BLaER1 treated with 17β-estradiol and CSF1 and Interleukin-3, amounts not matched to agents 10 nM and 100 nM (cell line): ENCODE data around the gene PNPLA3.

Experiments
- H3K27ac ChIP-seq, 11 experiments: shearing (Covaris generic); formaldehyde crosslinking; 2 replicates each; pipeline ENCODE4 v1.8.1; 2022
- H3K27me3 ChIP-seq, 11 experiments: shearing (Covaris generic); formaldehyde crosslinking; 2 replicates each; pipeline ENCODE4 v1.8.1; 2022
- H3K36me3 ChIP-seq, 11 experiments: shearing (Covaris generic); formaldehyde crosslinking; 2 replicates each; pipeline ENCODE4 v1.8.1; 2022
- H3K4me1 ChIP-seq, 10 experiments: shearing (Covaris generic); formaldehyde crosslinking; 2 replicates each; pipeline ENCODE4 v1.8.1; 2022
- H3K4me2 ChIP-seq, 11 experiments: shearing (Covaris generic); formaldehyde crosslinking; 2 replicates each; pipeline ENCODE4 v1.8.1; 2022
- H3K4me3 ChIP-seq, 10 experiments: shearing (Covaris generic); formaldehyde crosslinking; 2 replicates each; pipeline ENCODE4 v1.8.1; 2022
- H3K9ac ChIP-seq, 11 experiments: shearing (Covaris generic); formaldehyde crosslinking; 2 replicates each; pipeline ENCODE4 v1.8.1; 2022
- H3K9me3 ChIP-seq, 11 experiments: shearing (Covaris generic); formaldehyde crosslinking; replicated peaks in 1 of 11; 2 replicates each; pipeline ENCODE4 v1.8.1; 2022
- H4K20me1 ChIP-seq, 11 experiments: shearing (Covaris generic); formaldehyde crosslinking; 2 replicates each; pipeline ENCODE4 v1.8.1; 2022
- Cebpa-rat ChIP-seq, 11 experiments: shearing (Covaris generic); IDR thresholded peaks; 2 replicates each; pipeline ENCODE4 v1.8.1; 2022

PNPLA3 gene

DNA sequence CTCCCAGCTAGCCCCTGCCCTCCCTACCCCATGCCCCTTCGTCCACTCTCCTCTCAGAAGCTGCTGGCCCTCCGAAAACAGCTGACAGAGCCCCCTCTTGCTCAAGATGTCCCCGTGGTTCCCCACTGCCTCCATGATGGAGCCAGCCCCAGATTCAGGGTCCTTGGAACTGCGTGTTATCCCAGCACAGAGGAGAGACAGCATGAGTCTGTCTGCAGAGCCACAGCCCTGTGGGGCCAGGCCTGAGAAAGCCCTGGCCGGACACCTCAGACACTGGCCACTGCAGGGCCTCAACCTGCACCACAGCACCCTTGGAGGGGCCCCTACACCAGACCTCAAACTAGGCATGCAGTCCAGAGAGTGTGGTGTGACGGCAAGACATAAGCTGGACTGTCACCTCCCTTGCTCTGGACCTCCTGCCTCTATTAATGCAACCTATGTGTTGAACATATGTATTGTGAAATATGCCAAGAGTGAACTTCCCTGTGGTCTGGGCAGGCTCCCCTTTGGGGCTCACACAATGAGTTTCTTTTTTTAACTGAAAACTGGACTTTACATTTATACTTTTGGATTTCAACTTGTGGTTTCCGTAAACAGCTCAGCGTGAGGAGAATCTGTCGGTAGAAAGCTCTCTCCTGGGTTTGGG, 41.4 kb upstream of the PNPLA3 start:
- no peak overlapping the region for H3K9ac ChIP-seq
- no peaks in the 10 kb centered on the region for H3K36me3 ChIP-seq
- H4K20me1 ChIP-seq: peaks cover 0 to 8% (median 0%) of the 10 kb centered on the region in 11 experiments; a peak in 3 of 22 replicates
- TF ChIP-seq Cebpa-rat (IDR thresholded peaks at IDR 0.05): peak in 2 of 11 experiments; percentile 15 to 49; a peak in 1 of 22 replicates
- peaks cover 0 to 10% (median 2%) of the 10 kb centered on the region in 10 experiments; a peak in 3 of 20 replicates for H3K4me1 ChIP-seq
- no peak overlapping the region for H3K27ac ChIP-seq
- H3K9me3 ChIP-seq: no peaks in the 10 kb centered on the region
- H3K4me3 ChIP-seq: no peak overlapping the region
- H3K27me3 ChIP-seq: no peaks in the 10 kb centered on the region
- H3K4me2 ChIP-seq: no peak overlapping the region

GRCh38 chr22:43883012-43883661, 40.5 kb upstream of the PNPLA3 start:
- Histone ChIP-seq H3K4me1 (peaks cover 0 to 10% (median 2%) of the 10 kb centered on the region in 10 experiments; a peak in 3 of 20 replicates), H3K27me3 (no peaks in the 10 kb centered on the region), H3K36me3 (no peaks in the 10 kb centered on the region), H4K20me1 (peaks cover 0 to 8% (median 0%) of the 10 kb centered on the region in 11 experiments; a peak in 3 of 22 replicates), H3K27ac (no peak overlapping the region), H3K4me3 (no peak overlapping the region), H3K9me3 (no peaks in the 10 kb centered on the region), H3K4me2 (no peak overlapping the region), H3K9ac (no peak overlapping the region)
- TF ChIP-seq Cebpa-rat (IDR thresholded peaks at IDR 0.05): no peak

DNA sequence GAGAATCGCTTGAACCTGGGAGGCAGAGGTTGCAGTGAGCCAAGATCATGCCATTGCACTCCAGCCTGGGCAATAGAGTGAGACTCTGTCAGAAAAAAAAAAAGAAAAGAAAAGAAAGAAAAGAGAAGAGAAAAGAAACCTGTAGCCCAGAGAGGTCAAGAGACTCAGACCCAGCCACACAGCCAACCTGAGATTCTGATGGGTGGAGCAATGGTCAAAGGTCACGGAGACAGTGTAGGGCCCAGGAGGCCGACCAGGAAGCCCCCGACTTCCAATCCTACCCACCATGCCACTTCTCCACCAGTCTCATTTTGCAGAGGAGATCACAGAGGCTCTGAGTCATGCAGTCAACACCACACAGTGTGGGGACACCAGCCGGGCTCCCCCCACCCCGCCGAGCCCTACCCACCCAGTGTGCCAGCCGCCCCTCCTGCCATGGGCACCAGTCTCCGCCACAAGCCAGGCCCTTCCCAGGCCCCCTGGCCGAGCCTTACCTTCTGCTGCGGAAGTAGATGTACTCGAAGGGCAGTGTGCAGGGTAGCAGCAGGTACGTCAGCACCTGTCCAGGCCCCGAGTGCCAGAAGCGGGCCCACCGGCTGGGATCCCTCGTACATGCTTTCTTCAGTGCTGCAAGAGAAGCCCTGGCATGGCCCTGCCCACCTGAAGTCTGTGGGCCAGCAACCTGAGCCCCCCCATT, 39.7 kb upstream of the PNPLA3 start:
- no peaks in the 10 kb centered on the region for H3K36me3 ChIP-seq
- H4K20me1 ChIP-seq: peaks cover 0 to 8% (median 0%) of the 10 kb centered on the region in 11 experiments; a peak in 3 of 22 replicates
- no peak overlapping the region for H3K4me2 ChIP-seq
- no peak overlapping the region for H3K4me3 ChIP-seq
- peaks cover 0 to 10% (median 2%) of the 10 kb centered on the region in 10 experiments; a peak in 3 of 20 replicates for H3K4me1 ChIP-seq
- H3K9ac ChIP-seq: no peak overlapping the region
- H3K27ac ChIP-seq: no peak overlapping the region
- no peaks in the 10 kb centered on the region for H3K27me3 ChIP-seq
- no peaks in the 10 kb centered on the region for H3K9me3 ChIP-seq
- no peak for TF ChIP-seq Cebpa-rat (IDR thresholded peaks at IDR 0.05)

GRCh38 chr22:43884600-43885318, 38.8 kb upstream of the PNPLA3 start:
- Histone ChIP-seq H3K4me3 (no peak overlapping the region), H3K9me3 (no peaks in the 10 kb centered on the region), H3K27me3 (peaks cover 0 to under 1% (median 0%) of the 10 kb centered on the region in 11 experiments; a peak in 2 of 22 replicates), H3K4me1 (peaks cover 0 to 10% (median 2%) of the 10 kb centered on the region in 10 experiments; a peak in 3 of 20 replicates), H4K20me1 (peaks cover 0 to 14% (median 0%) of the 10 kb centered on the region in 11 experiments; a peak in 5 of 22 replicates), H3K27ac (no peak overlapping the region), H3K36me3 (no peaks in the 10 kb centered on the region), H3K9ac (no peak overlapping the region), H3K4me2 (0 out of 22 replicates have a peak overlapping the region, but pooled peaks of 1 of the 11 experiments have one; percentile 1)
- no peak for TF ChIP-seq Cebpa-rat (IDR thresholded peaks at IDR 0.05)

GRCh38 chr22:43885319-43885671, 38.3 kb upstream of the PNPLA3 start:
- Histone ChIP-seq H3K36me3 (no peaks in the 10 kb centered on the region), H3K4me2 (no peak overlapping the region), H4K20me1 (peaks cover 0 to 14% (median 0%) of the 10 kb centered on the region in 11 experiments; a peak in 4 of 22 replicates), H3K9me3 (no peaks in the 10 kb centered on the region), H3K9ac (no peak overlapping the region), H3K27ac (no peak overlapping the region), H3K4me3 (no peak overlapping the region), H3K4me1 (peaks cover 0 to 10% (median 2%) of the 10 kb centered on the region in 10 experiments; a peak in 3 of 20 replicates), H3K27me3 (peaks cover 0 to 5% (median 3%) of the 10 kb centered on the region in 11 experiments; a peak in 8 of 22 replicates)
- TF ChIP-seq Cebpa-rat (IDR thresholded peaks at IDR 0.05): no peak

DNA sequence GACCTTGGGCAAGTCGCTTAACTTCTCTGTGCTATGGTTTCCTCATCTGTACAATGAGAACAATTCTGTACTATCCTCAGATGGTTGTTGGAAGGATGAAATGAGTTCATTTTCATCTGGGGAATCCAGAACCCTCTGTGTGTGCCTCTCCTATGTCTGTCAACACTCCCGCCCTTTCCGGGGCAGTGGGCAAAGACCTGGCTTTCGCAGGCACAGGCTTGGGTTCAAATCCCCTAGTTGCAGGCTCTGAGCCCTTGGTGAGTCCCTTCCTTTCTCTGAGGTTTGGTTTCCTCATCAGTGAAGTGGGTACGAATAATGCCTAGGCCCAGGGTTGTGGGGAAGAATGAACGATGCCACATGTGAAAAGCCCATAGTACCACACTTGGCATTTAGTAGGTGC, 37.8 kb upstream of the PNPLA3 start:
- no peak overlapping the region for H3K4me2 ChIP-seq
- H3K27me3 ChIP-seq: peaks cover 0 to 10% (median 8%) of the 10 kb centered on the region in 11 experiments; a peak in 13 of 22 replicates
- H3K27ac ChIP-seq: no peak overlapping the region
- H3K4me1 ChIP-seq: peaks cover 0 to 10% (median 2%) of the 10 kb centered on the region in 10 experiments; a peak in 3 of 20 replicates
- H3K4me3 ChIP-seq: no peak overlapping the region
- H3K9ac ChIP-seq: no peak overlapping the region
- H4K20me1 ChIP-seq: peaks cover 0 to 14% (median 0%) of the 10 kb centered on the region in 11 experiments; a peak in 4 of 22 replicates
- TF ChIP-seq Cebpa-rat (IDR thresholded peaks at IDR 0.05): no peak
- H3K9me3 ChIP-seq: no peaks in the 10 kb centered on the region
- no peaks in the 10 kb centered on the region for H3K36me3 ChIP-seq

DNA sequence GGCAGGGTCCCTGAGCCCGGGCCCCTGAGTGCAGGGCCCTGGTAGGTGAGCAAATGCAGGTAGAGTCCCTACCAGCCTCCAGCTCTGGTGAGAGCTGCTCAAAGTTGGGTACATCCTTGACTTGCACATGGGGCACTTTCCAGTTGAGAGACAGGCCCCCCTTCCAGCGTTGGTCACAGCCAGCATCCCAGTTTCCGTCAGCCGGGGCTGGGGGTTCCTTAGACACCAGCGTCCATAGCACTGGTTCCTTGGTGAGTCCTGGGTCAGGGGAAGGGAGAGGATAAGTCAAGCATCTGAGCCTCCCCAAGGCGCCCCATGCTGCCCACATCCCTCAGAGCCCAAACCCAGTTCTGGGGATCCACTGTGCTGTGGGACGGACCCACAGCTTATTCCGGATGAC, 37.4 kb upstream of the PNPLA3 start:
- no peak overlapping the region for H3K4me2 ChIP-seq
- no peaks in the 10 kb centered on the region for H3K9me3 ChIP-seq
- no peak overlapping the region for H3K27ac ChIP-seq
- H3K4me1 ChIP-seq: peaks cover 0 to 10% (median 2%) of the 10 kb centered on the region in 10 experiments; a peak in 3 of 20 replicates
- H3K9ac ChIP-seq: no peak overlapping the region
- peaks cover 0 to 14% (median 0%) of the 10 kb centered on the region in 11 experiments; a peak in 4 of 22 replicates for H4K20me1 ChIP-seq
- TF ChIP-seq Cebpa-rat (IDR thresholded peaks at IDR 0.05): no peak
- H3K27me3 ChIP-seq: peaks cover 3 to 15% (median 12%) of the 10 kb centered on the region in 11 experiments
- no peak overlapping the region for H3K4me3 ChIP-seq
- H3K36me3 ChIP-seq: no peaks in the 10 kb centered on the region

- no peak for TF ChIP-seq Cebpa-rat (IDR thresholded peaks at IDR 0.05)
- H3K27me3 ChIP-seq: peaks cover 15 to 26% (median 24%) of the 10 kb centered on the region in 11 experiments
- H3K4me1 ChIP-seq: peaks cover 0 to 13% (median 2%) of the 10 kb centered on the region in 10 experiments; a peak in 3 of 20 replicates
These were observed 36.2 kb upstream of the PNPLA3 start for GRCh38 chr22:43887391-43887790.

More at GRCh38 chr22:43887391-43887790, 36.2 kb upstream of the PNPLA3 start:
- H3K4me2 ChIP-seq: no peak overlapping the region
- no peak overlapping the region for H3K9ac ChIP-seq
- no peak overlapping the region for H3K27ac ChIP-seq
- H3K9me3 ChIP-seq: no peaks in the 10 kb centered on the region
- no peak overlapping the region for H3K4me3 ChIP-seq
- H3K36me3 ChIP-seq: no peaks in the 10 kb centered on the region
- H4K20me1 ChIP-seq: peaks cover 0 to 14% (median 0%) of the 10 kb centered on the region in 11 experiments; a peak in 4 of 22 replicates
